NCI-H226 (cell line): ENCODE results near the gene ARL6IP4.

Source experiments
- DNase-seq: peaks from one replicate; pipeline ENCODE4 v3.0.0-alpha.2; 2015

Gene ARL6IP4

DNA sequence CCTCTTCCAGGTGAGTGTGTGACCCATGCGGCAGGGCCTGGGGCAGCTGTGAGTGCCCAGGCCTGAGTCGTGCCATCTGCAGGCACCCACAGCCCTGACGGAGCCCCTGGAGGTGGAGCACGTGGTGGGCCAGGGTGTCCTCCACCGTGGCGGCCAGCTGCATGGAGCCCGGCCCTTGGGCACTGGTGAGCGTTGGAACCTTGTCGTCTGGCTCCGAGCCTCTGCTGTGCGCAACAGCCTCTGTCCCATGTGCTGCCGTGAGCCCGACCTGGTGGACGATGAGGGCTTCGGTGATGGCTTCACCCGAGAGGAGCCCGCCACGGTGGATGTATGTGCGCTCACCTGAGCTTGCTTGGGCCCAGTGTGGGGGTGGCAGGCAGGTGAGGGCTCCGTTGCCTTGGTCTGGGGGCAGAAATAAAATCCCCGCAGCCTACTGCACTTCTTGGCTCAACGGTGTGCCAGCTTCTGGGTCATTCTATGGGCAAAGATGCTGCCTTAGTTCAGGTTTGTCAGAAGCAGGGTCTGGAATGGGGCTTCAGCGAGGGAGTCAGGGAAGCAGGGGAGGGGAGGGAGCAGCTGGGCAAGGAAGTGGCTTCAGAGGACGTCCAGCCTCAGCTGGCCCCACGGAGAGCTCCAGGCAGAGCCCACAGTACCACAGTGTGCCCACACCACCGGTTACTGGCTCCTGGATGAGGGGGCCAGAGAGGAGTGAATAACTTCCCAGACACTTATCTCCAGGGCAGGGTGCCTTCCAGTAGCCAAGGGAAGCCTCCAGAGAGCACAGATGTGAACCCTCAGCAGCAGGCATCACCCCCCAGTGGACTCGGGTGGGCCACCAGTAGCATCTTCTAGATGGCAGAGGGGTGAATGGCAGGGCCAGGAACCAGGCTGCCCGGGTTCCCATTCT, 1.2 kb upstream of the ARL6IP4 start:
- DNase-seq = no peak

DNA sequence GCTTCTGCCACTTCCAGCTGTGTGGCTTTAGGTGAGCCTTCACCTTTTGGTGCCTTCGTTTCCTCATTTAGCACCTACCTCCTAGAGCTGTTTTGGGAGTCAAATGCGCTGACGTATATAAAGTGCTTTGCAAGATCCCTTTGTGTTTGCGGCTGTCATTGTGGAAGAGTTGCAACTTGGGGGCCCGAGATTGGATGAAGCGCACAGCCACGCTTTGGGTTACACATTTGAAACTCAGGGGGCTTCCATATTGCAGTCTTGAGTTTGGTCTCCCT, 636 bp upstream of the ARL6IP4 start:
- no peak for DNase-seq

DNA sequence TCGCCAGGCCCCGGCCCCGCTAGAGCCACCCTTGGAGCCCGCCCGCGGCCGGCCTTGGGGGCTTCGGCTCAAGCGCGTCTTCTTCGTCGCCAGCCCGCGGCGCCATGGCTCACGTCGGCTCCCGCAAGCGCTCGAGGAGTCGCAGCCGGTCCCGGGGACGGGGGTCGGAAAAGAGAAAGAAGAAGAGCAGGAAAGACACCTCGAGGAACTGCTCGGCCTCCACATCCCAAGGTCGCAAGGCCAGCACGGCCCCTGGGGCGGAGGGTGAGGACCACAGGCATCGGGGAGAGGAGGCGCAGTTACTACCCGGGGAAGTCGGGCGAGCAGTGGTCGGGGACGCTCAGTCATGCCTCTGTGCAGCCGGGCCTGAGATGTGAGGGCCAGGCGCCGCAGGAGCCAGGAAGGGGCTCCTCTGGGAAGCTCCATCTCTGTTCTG, 573 bp downstream of the ARL6IP4 start:
- DNase-seq = no peak

DNA sequence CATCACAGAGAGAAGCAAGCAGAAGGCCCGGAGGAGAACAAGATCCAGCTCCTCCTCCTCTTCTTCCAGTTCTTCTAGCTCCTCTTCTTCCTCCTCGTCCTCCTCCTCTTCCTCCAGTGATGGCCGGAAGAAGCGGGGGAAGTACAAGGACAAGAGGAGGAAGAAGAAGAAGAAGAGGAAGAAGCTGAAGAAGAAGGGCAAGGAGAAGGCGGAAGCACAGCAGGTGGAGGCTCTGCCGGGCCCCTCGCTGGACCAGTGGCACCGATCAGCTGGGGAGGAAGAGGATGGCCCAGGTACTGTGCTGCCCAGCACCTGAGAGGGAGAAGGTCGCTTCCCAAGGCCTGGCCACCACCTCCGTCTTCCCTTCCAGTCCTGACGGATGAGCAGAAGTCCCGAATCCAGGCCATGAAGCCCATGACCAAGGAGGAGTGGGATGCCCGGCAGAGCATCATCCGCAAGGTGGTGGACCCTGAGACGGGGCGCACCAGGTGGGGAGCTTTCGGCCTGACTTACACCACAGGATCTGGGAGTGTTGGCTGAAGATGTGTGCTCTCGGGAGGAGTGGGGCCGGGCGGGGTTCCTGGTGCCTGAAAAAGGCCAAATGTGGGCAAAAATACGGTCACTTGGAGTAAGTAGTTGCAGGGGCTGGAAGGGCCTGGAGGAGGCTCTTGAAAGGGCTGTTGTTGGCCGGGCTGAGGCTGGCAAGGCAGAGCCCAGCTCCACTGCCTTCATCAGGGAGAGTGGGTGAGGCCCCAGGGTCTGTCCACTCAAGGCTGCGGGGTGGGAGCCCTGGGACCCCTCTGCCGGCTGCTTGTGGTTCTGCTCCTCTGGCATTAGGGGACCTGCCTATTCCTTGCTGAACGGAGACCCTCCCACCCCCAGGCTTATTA, 1.4 kb downstream of the ARL6IP4 start:
- DNase-seq = no peak

DNA sequence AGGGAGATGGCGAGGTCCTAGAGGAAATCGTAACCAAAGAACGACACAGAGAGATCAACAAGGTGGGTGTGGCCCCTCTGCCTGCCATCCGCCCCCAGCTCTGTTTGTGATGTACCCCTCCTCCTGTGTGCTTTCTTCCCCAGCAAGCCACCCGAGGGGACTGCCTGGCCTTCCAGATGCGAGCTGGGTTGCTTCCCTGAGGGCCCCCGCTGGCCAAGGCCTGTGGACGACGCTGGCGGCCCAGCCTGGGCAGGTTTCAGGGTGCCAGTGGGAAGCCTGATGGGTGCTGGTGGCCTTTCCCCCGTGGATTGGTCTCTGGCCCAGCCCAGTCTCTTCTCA, 2.0 kb downstream of the ARL6IP4 start:
- DNase-seq = no peak

DNA sequence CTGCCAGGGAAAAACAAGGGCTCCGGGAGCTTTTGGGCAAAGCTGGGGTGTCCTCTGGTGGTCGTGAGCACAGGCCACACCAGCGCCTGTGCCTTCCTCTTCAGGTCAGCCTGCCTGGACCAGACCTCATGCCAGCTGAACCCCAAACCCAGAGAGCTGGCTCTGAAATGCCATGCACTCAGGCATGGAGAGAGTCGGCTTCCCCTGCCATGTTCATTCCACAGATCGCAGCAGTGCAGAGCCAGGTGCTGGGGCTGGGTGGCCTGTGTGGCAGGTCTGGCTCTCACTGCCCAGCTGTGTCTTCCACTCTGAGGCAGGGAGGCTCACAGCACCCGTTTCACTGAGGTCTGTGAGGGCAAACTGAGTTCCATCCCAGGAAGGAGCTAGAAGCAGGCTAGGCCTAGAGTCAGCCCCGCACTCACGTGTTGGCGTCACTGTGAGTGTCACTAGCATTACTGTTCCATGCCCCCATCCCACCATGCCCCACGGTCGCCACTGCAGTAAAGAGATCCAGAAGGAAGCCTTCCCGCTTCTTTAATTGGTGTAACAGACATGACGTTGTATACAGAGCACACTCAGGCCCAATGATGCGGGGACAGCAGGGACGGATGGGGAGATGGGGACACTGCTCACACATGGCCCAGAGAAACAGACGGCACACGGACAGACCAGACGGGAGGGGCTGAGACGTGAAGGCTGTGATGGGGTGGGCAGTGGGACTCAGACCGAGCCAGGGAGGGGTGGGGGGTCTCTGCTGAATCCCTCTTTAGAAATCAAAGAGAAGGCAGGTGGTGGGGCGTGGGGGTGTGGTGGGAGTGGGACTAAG, 2.7 kb downstream of the ARL6IP4 start:
- DNase-seq = no peak

DNA sequence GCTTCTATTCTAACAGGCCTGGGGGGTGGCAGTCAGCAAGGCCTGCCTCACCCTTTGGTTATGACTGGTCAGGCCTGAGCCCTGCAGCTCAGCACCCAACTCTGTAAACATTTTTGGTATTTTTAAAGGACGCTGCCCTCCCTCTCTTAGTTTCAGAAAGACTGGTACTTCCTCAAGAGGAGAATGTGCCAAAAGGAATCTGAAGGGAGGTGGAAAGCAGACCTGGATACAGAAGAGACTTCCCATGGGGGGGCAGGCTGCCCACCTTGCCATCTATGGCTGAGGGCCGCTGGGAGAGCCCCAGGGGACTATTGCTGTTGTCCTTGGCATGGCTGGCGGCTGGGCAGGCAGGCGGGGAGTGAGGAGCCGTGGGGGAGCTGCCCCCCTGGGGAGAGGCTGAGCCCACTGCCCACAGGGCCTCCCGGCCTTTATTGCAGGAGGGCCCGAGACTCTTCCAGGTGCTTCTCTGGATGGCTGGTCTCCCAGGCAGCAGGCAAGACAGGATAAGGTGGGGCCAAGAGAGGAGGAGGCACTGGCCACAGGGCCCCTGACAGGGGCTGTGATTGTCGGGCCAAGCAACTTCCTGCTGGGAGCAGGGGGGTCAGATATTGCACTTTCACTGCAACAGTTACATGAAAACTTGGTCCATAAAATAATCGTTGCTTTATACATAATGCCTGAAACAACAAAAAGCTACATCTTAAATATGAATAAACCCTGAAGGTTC, 3.5 kb downstream of the ARL6IP4 start:
- DNase-seq = no peak

DNA sequence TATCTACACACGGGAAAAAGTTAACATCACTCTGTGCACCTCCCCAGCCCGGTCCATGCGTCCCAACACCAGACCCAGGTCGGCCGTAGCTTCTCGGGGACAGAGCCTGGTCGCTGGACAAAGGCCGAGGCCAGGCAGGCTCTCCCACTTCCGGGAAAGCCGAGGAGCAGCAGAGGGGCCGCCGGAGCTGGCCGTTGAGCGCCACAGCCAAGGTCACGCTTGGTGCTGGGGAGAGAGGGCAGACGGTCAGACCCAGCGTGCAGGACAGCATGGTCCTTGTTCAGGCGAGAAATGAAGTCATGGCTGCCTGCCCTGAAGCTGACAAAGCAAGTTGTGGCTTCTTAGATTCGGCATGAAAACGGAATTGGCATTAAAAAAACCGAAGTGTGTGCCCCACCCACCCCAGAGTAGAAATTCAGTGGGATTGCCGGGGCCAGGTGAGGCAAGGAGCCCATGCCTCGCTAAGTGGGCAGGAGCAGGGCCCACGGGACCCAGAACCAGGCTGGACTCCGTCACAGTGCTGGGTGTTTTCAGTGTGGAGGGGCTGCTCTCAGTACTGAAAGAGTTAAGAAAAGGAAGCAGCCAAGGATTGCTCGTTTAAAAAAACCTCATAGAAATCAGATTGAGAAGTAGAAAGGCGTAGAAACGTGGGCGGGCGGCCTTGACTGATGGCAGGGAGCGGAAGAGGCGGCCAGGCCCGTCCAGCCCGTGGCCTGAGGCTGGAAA, 4.3 kb downstream of the ARL6IP4 start:
- DNase-seq = no peak

DNA sequence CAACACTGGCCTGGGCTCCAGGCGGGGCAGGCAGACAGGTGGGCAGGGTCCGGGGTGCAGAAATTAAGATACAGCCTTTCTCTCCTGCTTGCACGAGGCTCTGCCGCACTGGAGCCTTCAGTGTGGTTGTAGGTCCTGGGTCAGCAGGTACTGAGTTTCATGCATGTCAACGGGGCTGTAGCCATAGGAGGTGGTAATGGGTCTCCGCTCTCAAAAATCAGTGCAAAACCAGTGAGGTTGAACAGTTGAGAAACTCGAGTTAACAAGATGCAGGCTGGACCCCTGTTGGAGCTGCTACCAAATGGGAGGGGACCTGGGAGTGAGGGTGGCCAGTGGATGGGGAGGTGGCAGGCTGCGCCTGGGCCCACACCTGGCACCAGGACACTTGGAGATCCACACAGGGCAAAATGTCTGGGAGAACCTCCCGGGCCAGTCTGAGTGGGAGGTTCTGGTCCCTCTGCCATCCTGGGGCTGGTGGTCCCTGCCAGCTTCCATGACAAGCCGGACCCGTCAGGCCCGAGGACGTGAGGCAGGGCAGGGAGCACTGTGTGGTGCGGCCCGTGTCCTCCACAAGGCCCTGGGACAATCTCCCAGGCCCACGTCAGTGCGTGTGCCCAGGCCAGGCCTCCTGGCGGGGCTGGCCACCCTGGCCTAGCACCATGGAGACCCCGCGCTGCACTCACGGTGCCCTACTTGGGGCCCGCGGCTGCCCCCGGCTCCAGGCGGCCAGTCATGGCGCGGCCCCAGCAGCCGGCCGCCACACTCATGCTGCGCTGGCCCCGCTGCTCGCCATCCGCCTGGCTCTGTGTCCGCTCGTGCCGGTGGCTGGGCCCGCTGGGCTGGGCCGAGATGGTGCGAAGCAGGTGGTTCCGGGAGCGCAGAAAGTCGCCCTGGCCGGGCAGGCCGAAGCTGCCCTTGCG, 5.1 kb downstream of the ARL6IP4 start:
- DNase-seq = no peak

DNA sequence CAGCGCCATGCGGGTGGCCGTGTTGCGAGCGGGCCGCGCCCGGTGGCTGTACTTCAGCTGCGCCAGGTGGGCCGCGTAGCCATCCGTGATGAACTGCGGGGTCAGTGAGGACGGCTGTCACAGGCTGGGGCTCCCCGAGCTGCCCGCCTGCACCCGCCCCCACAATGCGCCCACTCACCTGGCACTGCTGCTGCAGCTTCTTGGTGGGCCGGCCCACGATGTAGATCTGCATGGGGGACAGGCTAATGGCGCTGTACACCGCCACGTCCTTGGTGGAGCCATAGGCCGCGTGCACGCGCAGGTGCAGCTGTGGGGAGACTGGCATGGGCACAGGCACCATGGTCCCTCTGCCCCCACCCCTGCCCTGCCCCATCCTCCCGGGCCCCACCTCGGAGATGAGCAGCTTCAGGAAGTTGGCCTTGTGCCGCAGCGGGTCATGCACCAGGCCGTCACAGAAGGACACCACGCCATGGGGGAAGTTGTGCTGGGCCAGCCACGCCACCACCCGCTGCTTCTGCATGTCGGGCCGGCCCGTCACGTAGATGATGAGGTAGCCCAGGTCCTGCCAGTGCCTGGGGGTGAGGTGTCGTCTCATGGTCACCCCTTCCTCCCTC, 5.9 kb downstream of the ARL6IP4 start:
- DNase-seq = no peak

DNA sequence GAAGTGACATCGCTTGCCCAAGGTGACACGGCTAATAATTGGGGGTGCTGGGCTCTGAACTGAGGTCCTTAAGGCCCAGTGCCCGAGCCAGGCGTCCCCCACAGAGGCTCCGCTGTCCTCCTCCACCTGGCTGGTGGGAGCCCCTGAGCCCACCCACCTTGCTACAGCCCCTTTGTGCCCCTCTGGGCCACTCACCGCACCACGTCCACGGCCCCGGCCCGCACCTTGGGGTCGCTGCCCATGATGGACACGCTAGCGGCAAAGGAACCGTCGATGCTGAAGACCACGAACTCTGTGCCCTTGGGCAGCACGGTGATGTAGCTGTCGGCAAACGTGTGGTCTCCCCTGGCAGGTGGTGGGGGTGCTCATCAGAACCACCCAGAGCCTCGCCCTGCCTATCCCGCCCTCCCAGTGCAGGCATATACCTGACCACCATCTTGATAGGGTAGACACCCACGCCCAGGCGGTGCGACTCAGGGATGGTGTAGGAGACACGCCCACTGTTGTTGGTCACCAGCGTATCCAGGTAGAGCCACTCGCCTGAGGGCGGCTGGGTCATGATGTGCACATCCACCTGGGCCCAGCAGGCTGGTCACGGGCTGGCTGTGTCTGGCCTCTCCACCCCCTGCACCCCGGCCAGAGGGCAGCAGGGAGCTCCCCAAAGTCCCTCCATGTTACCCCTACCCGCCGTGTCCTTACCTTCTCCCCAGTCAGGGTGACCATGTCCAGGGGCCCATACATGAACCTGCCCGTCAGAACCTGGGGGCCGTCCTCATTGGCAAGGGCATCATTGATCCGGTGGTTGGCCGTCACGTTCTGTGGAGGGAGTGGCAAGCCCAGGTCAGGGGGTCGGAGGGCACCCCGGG, 6.8 kb downstream of the ARL6IP4 start:
- no peak for DNase-seq

DNA sequence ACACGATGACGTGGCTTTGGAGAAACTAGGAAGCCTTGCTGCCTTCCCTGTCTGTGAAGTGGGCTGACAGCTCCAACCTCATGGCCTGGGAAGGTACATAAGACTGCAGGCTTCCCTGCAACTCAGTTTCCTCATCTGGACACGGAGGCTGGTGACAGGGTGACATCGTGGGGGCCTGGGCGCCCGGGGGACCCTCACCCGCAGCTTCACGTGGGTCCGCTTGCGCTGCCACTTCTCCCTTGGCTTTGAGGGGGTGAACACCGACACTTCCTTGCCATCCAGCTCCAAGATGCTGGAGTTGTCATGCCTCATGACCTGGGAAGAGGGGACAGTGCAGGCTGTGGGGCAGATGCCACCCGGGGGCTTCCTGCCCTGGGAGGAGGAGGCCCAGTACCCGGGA, 7.6 kb downstream of the ARL6IP4 start:
- DNase-seq = no peak

DNA sequence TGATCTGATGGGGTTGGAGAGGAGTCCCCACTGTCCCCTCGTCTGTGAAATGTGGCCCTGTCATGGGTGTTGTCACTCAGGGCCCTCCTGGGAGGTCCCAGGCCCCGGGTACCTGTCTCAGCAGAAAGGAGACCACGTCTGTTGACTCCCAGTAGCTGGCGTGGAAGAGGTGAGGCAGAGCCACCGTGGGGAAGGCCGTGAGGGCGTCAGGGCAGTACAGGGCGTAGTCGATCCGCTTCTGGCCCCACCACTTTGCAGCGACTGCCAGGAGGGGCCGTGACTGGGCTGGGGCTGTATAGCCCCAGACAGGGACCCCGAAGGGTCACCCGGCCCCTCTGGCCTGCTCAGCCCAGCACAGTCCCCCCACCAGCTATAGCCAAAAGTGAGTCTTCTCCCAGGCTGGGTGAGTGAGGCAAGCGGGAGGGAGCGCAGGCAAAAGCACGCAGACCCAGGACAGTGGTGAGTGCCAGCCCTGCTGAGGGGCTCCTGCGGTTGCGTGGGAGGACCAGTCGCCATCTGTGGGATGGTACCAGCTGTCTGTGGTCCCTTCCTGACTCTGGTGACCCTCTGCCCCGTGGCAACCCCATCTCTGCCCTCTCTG, 8.2 kb downstream of the ARL6IP4 start:
- DNase-seq = no peak

DNA sequence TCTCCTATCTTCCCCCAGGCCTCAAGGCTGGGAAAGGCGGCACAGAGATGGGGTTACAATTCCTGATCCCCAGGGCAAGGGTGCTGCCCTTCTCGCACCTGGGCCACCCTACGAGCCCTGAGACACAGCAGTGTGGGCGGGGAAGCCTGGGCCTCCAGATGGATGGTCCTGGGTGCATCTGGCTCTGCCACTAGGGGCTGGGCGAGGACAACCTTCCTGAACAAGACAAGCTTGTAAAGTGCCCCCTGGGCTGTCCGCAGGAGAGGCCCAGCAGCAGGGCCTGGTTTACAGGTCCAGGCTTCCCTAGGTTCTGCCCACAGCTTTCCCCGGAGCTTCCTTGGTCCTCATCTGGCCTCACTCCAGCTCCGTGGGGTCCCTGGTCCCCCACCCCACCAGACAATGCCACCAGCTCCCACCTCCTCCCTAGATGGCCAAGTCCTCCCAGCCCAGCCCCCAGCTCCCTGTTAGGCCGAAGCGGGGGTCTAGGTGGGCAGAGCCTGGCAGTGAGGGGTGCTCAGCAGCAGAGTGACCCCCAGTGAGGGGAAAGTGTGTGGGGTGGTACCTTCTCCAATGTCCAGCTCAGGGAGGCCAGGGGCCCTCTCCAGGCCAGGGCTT, 8.9 kb downstream of the ARL6IP4 start:
- DNase-seq = no peak

DNA sequence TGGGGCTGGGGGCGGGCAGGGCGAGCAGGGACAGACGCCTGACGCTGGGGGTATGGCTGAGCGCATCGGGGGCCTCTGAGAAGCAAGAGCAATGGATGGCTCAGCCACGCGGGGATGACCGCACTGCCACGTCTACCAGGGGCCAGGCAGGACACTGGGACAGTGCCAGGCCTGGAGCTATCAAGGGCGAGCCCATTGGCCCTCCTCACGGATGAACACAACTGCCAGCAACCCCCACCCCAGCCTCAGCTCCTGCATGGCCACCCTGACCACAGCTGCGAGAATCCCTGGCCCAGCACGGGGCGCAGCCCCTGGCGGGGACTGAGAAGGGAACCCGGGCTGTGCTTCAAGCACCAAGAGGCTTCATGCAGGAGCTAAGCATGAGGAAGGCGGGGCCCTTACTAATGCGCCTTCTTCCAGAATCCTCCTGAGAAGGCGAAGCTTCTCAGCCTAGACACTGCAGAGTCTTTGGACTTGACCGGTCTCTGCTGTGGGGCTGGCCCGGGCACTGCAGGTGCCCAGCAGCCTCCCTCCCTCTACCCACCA, 9.5 kb downstream of the ARL6IP4 start:
- DNase-seq = no peak

DNA sequence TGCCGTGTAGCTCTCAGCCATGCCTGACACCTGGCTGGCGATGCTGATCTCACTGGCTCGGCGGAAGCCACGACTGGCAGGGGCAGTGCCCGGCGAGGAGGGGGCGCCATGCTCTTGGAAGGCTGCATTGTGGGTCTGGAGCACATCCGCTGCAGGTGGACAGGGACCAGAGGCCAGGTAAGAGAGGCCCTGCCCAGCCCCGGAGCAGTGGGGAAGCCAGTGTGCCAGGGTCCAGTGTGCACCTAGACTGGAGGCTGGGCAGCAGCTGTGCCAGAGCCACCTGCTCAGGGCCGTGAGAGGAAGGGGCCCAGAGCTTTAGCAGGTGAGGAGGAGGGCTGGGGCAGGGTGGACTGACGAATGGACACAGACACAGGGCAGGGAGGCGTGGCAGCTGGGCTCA, 10.1 kb downstream of the ARL6IP4 start:
- DNase-seq = no peak

DNA sequence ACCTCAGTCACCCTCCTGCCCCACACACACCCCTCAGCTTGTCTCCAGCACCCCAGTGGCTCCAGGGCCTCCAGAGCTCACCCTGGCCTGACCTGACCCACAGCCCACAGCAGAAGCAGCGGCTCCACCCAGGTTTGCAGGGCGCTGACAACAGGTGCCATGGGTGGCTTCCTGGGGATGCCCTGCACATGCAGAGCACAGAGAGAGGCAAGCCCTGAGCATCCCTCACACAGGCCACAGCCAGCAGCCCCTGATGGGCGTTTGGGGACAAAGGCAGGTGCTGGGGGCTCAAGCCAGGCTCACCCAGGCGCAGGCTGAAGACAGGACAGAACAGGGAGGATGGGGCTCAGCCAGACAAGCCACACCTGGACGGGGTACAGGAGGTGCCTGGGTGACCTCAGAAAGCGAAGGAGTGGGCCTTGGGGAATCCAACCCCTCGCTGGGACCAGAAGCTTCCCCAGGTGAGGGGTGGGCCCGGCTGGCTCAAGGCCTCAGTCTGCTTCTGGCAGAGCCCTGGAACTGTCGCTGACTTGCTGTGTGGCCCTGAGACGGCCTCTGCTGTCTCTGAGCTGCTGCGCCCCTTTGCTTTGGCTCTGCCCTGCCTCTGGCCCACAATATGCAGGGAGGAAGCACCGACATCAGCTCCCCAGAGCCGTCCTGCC, 10.6 kb downstream of the ARL6IP4 start:
- DNase-seq = no peak
